GM18505 (cell line): ENCODE measurements around the gene NRF1.
"Not testable (repeated sequence)": the region's sequence is repeated elsewhere in the genome, so short reads cannot be mapped to it uniquely, and the experiment has no call there.

Experiments used
- ATAC-seq: cut with Tn5 transposase; IDR thresholded peaks from one replicate; pipeline ENCODE4 v1.9.1; 2021; ENCODE audit not compliant: unreplicated experiment
- POLR2A ChIP-seq: IDR thresholded peaks from 4 replicates; pipeline ENCODE4 v1.6.1; 2011; ENCODE audit warnings: borderline replicate concordance; ENCODE audit not compliant: insufficient read depth, insufficient read length; ENCODE audit errors: extremely low read depth

NRF1 gene

GRCh38 chr7:129792721-129793120 is 181.2 kb downstream of the NRF1 start:
- TF ChIP-seq POLR2A, result no peak
- ATAC-seq, result no peak

GRCh38 chr7:129793506-129794310 is 182.2 kb downstream of the NRF1 start:
- no peak for TF ChIP-seq POLR2A
- no peak for ATAC-seq

- ATAC-seq, result not testable (repeated sequence)
Measured at GRCh38 chr7:129794461-129794860, 182.9 kb downstream of the NRF1 start.

GRCh38 chr7:129796186-129796775 is 184.8 kb downstream of the NRF1 start:
- no peak for ATAC-seq
- no peak for TF ChIP-seq POLR2A

GRCh38 chr7:129797214-129797789 is 185.8 kb downstream of the NRF1 start:
- ATAC-seq, result no peak
- no peak for TF ChIP-seq POLR2A

GRCh38 chr7:129798616-129799349 is 187.3 kb downstream of the NRF1 start:
- no peak for ATAC-seq
- no peak for TF ChIP-seq POLR2A

- no peak for TF ChIP-seq POLR2A
- no peak for ATAC-seq
Measured at GRCh38 chr7:129799350-129799955, 187.9 kb downstream of the NRF1 start.

- no peak for ATAC-seq
- no peak for TF ChIP-seq POLR2A
Measured at GRCh38 chr7:129800901-129801300, 189.4 kb downstream of the NRF1 start.

- TF ChIP-seq POLR2A, result no peak
Measured at GRCh38 chr7:129801882-129802281, 190.4 kb downstream of the NRF1 start.

GRCh38 chr7:129803546-129804081 is 192.1 kb downstream of the NRF1 start:
- no peak for ATAC-seq
- TF ChIP-seq POLR2A, result no peak

More at GRCh38 chr7:129801882-129802281, 190.4 kb downstream of the NRF1 start:
- ATAC-seq, result no peak

GRCh38 chr7:129804111-129804889 is 192.8 kb downstream of the NRF1 start:
- no peak for TF ChIP-seq POLR2A
- ATAC-seq, result no peak

- no peak for TF ChIP-seq POLR2A
- no peak for ATAC-seq
Measured at GRCh38 chr7:129804890-129805719, 193.6 kb downstream of the NRF1 start.
